B cell (primary cell): ENCODE data around the gene CAMK2A.

ENCODE experiments used
- EZH2 ChIP-seq: IDR thresholded peaks from 2 replicates; pipeline ENCODE4 v1.6.1; 2012; ENCODE audit warnings: borderline replicate concordance, low read depth, mild to moderate bottlenecking, moderate library complexity, low read length; ENCODE audit not compliant: insufficient read depth, poor library complexity, severe bottlenecking
- TF ChIP-seq, protein P1 (sequence below): fragments of 200-600 bp; IDR thresholded peaks from one replicate; pipeline ENCODE4 v1.8.0; 2022; ENCODE audit warnings: antibody characterized with exemption, mild to moderate bottlenecking

DNA sequence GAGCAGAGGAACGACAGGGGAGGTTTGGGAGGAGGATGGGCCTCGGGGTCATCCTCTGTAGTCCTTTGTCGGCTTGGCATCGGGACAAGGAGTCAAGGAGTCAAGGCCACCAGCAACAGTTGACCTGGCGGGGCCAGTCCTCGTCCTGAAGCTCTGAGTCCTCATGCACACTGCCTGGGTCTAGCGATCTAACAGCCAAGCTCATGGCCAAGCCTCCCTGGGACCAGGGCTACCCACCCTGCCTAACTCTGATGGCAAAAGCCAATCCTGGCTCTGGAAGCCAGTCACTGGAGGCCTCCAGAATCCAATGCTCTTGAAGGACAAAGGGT, 49.8 kb downstream of the CAMK2A start:
- TF ChIP-seq, protein P1, sequence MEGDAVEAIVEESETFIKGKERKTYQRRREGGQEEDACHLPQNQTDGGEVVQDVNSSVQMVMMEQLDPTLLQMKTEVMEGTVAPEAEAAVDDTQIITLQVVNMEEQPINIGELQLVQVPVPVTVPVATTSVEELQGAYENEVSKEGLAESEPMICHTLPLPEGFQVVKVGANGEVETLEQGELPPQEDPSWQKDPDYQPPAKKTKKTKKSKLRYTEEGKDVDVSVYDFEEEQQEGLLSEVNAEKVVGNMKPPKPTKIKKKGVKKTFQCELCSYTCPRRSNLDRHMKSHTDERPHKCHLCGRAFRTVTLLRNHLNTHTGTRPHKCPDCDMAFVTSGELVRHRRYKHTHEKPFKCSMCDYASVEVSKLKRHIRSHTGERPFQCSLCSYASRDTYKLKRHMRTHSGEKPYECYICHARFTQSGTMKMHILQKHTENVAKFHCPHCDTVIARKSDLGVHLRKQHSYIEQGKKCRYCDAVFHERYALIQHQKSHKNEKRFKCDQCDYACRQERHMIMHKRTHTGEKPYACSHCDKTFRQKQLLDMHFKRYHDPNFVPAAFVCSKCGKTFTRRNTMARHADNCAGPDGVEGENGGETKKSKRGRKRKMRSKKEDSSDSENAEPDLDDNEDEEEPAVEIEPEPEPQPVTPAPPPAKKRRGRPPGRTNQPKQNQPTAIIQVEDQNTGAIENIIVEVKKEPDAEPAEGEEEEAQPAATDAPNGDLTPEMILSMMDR, result no peak
- TF ChIP-seq EZH2, result no peak
